Jurkat, Clone E6-1 (cell line): ENCODE results near the gene SHC3.

Experiments
- DNase-seq: peaks from one replicate; pipeline ENCODE4 v3.0.0-alpha.2; 2011; ENCODE audit warnings: low read depth, low spot score
- H3K4me3 ChIP-seq: 2 replicates; pipeline ENCODE4 v1.5.1; 2011; ENCODE audit warnings: mild to moderate bottlenecking, low read length, control low read depth, moderate library complexity

Gene SHC3

DNA sequence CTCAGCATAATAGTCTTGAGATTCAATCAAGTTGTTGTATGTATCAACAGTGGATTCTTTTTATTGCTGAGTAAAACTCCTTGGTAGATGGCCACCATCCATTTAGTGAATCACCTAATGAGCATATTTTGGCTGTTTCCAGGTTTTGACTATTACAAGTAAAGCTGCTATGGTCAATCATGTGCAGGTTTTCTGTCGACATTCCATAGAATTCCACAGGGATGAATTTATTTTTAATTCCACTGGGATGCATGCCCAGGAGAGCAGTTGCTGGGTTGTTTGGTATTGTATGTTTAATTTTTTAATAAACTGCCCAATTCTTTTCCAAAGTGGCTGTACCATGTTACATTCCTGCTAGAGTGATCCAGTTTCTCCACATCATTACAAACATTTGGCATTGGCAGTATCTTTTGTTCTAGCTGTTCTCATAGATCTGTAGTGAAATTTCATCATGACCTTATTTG lies 197.8 kb downstream of the SHC3 start:
- DNase-seq: no peak
- no peak overlapping the region for H3K4me3 ChIP-seq

DNA sequence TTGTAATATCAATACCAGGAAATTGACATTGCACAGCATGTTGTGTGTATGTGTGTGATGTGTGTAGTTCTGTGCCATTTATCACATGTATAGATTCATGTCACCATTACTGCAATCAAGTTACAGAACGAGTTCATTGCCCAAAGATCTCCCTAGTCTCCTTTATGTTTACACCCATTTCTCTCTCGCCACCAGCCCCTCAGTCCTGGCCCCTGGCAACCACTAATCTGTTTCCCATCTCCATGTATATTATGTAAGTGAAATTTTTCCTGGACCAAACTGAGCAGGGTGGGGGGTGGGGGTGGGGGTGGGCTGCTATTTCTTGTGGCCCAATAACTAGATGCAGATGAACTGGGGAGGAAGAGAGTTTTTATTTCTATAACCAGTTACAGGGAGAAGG lies 198.8 kb downstream of the SHC3 start:
- no peak overlapping the region for H3K4me3 ChIP-seq
- no peak for DNase-seq

DNA sequence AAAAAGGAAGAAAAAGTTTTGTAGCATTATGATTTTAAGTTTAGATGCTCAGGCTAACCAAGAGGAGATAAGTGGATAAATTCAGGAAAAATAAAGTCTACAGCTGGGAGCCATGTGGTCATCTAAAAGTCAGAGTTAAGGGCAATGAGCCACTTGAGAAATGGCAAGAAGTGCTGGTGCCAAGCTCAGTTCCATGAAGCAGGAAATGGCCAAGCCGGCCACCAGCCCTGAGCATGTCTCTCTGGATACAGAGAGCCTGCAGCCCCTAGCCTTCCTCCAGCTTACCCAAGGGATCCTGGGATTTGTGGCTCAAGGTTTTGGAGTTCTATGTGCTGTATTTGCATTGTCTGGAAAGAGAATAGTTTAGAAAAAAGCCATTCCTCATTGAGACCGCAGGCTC lies 199.6 kb downstream of the SHC3 start:
- H3K4me3 ChIP-seq: no peak overlapping the region
- no peak for DNase-seq

DNA sequence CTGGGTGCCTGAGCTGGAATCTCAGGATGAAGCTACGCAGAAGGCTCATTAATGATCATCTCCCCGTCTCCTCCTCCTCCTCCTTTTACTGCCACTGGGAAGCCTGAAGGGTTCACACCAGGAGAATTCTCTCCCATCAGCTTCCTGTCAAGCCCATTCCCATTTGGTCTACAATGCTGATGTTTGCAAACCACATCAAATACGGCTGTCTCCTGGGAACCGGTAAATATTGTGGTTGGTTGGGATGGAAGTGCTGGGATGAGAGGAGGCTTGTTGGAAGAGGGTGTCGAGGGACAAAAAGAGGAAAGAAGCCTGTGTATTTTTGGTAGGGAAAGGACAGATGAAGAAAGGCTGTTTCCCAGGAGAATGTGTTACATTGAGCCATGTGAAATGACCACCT lies 200.6 kb downstream of the SHC3 start:
- no peak overlapping the region for H3K4me3 ChIP-seq
- DNase-seq: no peak

DNA sequence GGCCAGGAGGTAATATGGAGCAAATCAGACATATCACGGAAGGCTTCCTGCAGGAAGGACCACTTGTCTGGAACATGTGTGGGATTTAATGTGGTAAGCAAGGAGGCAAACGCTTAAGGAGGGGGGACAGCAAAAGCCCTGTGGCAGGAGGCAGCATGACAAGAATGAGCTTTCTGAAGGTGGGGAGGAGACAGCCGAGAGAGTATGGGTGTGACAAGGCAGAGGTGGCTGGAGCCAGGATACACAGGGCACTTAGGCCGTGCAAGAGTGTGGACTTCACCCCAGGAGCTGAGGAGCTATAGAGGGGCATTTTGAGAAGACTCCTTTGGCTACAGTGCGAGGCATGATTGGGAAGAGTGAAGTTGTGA lies 201.7 kb downstream of the SHC3 start:
- no peak for DNase-seq
- no peak overlapping the region for H3K4me3 ChIP-seq

DNA sequence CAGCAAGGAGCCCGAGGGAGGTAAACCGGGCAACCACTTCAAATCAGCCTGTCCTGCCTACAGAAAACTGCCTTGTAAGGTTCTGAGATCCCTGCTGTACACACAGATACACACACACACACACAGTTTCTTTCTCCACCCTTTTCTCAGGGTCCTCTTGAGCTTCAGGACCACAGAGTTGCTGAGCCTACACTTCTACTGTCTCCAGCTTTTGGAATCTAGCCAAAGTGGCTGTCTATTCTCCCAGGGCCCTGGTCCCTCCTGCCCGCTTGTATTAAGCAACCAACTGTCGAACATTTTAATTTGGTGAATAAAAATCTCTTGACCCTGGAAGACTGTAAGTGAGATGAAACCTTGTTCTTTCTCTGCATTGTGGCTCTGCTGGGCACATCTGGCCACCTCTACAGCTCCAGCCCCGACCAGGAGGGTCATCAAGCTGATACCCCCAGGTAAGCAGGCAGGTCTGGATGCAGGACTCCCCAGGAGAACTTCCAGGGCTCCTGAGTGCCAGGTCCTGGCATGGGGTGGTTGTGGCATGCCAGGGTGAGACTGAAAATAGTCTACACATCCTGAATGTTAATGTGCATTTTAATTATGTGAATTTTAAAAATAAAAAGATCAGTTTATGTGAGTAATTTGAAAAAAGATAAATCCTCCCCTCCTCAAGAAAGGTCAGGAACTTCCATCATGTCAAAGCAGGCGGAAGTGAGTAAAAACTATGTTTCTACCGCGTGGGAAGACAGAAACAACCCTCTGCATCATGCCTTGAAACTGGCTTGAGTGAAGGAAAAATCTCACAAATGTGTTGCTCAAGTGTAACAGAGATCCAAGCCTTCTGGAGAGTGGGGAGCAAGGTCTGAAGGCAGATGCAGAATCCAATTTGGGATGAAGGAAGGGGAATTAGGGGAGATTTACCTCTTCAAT lies 202.4 kb downstream of the SHC3 start:
- no peak overlapping the region for H3K4me3 ChIP-seq
- no peak for DNase-seq

DNA sequence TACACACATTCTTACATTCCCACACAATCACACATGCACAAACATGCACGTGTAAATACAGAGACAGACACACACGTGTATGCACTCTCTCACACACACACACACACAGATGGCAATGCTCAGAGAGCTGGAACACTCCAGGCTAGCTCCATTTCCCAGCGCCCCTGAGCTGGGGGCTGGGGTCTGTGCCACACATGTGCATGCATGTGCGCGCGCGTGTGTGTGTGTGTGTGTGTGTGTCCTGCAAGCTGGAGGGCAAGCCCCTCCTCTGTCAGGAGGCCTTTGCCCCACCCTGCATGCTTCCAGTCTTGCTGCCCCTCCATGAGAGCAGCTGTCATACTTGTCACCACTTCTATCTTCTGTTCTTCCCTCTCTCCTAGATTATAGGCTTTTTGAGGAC lies 204.0 kb downstream of the SHC3 start:
- no peak overlapping the region for H3K4me3 ChIP-seq
- no peak for DNase-seq

DNA sequence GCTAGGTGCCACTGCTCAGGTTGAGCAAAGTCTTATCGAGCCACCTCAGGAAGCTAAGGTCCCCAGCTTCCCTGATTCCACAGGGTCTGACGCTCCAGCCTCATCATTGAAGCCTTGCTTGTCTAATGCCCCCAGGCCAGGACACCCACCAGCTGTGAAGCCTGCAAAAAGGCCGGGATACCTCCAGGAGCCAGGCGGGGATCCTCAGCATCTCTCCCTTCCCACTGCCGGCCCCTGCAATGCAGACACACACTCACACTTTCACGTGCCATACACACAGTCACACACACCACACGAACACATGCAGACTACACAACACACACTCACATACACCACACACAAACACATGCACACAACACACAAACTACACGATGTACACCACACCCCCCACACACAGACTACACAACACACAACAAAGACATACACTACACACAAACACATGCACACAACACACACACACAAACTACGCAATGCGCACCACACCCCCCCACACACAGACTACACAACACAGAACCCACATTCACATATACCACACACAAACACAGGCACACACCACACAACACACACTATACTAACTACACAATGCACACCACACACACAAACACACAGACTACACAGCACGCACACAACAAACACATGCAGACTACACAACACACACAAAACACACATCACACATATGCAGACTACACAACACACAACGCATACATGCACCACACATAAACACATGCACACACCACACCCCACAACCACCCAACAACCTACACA lies 205.2 kb downstream of the SHC3 start:
- no peak for DNase-seq
- H3K4me3 ChIP-seq: no peak overlapping the region

DNA sequence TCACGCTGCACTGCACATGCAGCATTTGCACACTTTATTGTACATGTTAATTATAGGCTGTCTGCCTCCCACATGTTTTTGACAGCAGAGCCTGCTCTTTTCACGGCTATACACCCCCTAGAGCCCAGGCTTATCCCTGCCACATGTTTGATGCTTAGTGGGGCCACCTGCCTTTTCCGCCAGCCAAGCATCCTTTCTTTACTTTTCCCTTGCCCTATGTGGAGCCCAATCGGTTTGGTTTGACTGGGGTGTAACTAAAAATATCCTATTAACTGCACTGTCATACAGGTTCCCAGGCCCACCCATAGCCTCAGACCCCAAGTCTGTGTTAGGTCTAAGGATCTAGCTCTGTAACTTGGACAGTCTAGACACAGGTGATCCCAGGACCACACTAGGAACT lies 206.2 kb downstream of the SHC3 start:
- no peak overlapping the region for H3K4me3 ChIP-seq
- no peak for DNase-seq

DNA sequence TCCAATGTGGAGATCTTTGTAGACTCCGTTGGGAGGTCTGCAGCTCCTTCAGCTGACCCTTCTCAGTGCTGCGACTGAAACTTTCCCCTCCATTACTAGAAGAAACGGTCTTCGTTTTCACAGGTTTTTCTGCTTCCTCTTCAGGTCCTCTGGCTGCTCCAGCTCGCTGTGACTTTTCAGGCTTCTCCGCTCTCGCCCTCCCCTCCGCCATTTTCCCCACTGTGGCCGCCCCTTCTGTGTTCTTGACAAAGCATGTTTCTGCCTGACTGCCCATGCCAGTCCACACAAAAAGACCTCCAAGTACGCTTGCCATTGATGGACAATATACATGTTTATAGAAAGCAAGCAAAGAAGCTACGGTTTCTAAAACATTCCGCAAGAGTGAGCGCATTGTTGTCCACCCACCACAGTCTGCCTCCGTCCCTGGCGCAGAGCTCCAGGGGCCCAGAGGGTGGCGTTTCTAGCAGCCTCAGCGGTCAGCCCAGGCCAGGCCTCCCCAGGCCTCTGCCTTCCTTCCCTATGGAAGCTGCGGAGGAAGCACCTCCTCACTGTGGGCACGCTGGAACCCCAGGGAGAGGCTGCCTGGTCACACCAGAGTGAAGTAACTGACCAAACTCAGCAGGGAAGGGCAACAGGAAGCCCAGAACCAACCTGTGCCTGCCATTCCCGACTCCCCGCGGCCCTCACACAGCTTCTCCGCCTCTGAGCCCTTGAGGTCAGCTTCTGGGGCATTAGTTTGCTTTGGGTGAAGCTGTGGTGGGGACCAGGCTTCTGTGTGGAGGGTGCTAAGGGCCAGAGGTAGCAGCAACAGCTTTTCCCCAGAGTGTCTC lies 207.3 kb downstream of the SHC3 start:
- DNase-seq: no peak
- no peak overlapping the region for H3K4me3 ChIP-seq

DNA sequence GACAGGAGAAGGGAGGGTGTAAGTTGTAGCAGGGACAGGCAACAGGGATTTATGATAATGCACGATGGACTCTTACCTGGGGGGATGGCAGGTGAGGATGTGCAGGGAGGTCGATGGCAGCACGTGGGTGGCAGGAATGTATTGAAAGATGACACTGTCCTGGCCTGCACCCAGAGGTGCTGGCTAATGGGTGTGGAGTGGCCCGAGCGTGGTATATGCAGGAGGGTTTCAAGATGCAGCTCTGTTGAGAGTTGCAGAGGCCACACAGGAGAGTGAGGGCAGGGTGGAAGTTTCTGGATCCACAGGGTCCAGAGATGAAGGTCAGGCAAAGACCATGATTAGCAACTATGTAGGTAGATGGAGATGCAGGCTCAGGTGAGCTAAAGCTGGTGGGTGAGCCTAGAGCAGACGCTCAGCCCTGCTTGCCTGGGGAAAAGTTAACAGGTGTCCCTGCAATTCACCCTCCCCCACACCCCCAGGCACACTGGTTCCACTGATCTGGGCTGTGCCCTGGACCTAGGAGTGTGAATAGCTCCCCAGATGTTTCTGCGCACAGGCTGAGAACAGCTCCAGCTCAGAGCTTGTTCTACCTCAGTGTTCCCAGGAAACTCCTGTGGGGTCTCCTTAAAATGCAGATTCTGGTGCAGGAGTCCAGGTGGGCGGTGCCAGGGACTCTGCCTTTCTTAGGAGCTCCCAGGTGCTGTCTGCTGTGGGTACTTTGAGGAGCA lies 208.8 kb downstream of the SHC3 start:
- H3K4me3 ChIP-seq: no peak overlapping the region
- no peak for DNase-seq

DNA sequence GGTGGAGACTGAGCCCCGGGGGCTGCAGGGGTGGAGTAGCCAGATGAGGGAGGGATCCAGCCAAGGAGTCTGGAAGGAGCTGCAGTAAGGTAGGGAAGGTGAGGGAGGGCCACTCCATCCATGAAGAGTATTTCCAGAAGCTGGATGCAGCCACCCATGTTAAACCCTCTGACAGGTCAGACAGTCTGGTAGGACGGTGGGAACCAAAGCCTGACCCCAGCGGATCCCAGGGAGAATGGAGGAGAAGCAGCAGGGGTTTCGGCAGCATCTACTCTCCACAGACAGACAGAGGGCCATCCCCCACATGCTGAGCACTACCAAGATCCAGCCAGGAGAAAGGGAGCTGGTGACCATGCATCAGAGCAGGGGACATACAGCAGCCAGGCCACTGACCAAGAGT lies 209.8 kb downstream of the SHC3 start:
- DNase-seq: no peak
- no peak overlapping the region for H3K4me3 ChIP-seq

DNA sequence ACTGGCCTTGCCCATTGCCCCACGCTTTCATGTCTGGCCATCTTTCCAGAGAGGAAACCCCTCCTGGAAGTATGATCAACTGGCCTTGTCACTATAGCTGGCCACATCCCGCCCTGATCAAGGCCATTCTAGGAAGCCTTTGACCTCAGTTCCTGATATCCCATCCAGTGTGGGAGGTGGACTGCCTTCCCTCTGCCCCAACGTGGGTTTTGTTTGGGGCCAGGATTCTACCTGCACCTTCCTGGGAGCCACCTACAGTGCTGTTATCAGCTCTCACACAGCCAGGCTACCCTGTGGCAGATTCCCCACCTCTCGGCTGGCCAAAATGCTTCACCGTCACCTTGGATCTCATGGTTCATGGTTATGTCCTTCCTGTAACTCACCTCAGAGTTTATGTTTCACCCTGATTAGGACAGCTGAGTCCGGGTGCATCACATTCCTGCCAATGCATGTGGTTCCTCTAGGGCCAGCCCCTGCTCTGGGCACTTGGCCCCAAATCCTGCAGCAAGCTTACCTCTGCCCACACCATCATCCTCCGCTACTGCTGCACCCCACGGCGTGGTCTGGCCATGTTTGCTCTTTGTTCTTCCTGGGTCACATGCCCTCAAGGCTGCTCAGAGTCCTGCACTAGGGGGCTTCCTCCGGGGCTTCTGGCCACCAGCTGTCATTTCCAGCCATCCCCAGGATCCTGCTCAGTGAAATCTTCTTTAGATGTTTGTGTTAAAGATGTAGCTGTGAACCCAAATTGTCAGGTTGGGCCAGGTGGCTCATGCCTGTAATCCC lies 211.5 kb downstream of the SHC3 start:
- H3K4me3 ChIP-seq: no peak overlapping the region
- no peak for DNase-seq

DNA sequence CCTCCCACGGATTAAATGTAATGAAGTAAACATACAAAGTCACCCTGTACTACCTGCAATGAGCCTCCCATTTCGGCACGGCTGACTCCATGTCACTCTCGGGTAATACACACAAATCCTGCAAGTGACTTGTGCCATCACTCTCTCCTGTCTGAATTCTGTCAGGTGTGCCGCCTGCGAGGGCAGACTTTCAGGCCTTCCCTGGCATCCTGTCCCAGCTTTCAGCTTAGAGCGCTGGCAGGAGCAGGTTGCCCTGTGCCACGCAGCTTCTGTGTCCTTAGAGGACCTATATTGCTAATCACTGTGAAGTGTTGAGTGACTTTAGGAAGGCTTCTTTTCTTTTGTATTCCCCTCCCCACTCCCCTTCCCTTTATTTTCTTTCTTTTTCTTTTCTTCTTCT lies 213.1 kb downstream of the SHC3 start:
- DNase-seq: no peak
- H3K4me3 ChIP-seq: no peak overlapping the region

DNA sequence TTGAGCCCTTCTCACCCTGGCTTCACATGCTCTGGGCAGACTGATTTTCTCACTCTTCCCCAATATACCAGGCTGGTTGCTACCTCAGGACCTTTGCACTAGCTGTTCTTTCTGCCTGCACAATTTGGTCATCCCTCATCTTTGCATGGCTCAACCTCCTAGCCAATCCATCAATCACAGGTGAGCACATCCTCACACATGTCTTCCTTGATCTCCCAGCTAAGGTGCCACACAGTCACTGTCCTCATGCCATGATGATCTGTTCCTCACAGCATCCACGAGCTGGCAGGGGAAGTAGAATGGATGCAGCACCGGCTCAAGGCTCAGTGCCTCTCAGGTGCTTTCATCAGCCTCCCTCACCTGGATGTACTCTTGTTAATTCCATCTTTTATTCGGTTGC lies 218.0 kb downstream of the SHC3 start:
- H3K4me3 ChIP-seq: no peak overlapping the region
- no peak for DNase-seq

DNA sequence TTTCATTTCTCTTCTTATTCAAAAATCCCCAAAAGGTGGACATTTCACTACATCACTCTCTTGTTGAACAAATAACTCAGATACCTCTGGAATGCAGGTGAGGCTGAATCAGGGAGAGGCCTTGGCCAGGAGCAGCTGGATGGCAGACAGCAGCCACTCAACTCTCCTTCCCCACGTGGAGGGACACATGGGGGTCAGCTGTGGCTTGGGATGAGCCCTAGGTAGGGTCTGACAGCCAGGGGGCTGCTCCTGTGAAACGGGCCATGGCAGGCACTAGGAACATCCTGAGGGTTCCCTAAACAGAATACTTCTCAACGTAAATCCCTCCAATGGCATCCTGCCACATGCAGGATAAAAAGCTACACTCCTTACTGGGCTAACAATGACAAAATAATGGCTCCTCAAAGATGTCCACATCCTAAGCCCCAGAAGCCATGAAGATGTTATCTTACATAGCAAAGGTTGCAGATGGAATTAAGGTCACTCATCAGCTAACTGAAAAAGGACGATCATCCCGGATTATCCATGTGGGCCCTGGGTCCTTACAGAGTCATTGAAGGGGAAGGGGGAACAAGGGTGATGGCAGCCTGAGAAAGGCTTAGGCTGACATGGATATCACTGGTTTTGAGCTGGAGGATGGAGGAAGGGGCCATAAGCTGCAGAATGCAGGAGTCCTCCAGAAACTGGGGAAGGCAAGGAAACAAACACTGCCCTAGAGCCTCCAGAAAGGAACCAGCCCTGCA lies 218.7 kb downstream of the SHC3 start:
- DNase-seq: no peak
- H3K4me3 ChIP-seq: no peak overlapping the region

DNA sequence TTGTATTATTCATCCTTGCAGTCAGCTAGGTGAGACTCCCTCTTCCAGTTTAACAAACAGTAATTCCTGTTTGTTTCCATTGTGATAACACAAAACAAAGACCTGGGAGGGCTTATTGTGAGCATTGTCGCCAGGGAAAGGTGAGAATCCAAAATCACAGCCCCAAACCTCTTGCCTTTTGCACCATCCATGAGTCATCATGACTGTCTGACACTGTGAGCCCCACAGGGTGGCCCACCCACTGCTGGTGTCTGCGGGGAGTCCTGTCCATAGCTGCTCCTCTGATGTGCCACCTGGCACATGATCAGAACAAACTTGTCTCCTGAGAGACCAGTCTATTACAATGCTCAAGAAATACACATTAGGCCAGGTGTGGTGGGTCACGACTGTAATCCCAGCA lies 221.1 kb downstream of the SHC3 start:
- no peak for DNase-seq
- no peak overlapping the region for H3K4me3 ChIP-seq
